Hematopoietic multipotent progenitor cell treated with erythropoietin and hydrocortisone succinate and interleukin-3 and kit ligand, for 17 days (in vitro differentiated cells): Measurements from ENCODE around the gene LINGO1.

Experiments
- DNase-seq: peaks from one replicate; pipeline ENCODE4 v3.0.0-alpha.2; 2015; ENCODE audit warnings: low spot score

Gene LINGO1

GRCh38 chr15:77596821-77597803 lies 35.6 kb downstream of the LINGO1 start:
- no peak for DNase-seq

- no peak for DNase-seq
Measured at GRCh38 chr15:77595231-77595630, 37.5 kb downstream of the LINGO1 start.

- no peak for DNase-seq
Measured at GRCh38 chr15:77592758-77593157, 40.0 kb downstream of the LINGO1 start.

GRCh38 chr15:77591968-77592613 lies 40.6 kb downstream of the LINGO1 start:
- no peak for DNase-seq

- DNase-seq: no peak
Measured at GRCh38 chr15:77589839-77590238, 42.9 kb downstream of the LINGO1 start.

GRCh38 chr15:77588126-77588525 lies 44.6 kb downstream of the LINGO1 start:
- no peak for DNase-seq

- no peak for DNase-seq
Measured at GRCh38 chr15:77584691-77585090, 48.0 kb downstream of the LINGO1 start.

GRCh38 chr15:77584201-77584600 lies 48.5 kb downstream of the LINGO1 start:
- DNase-seq: no peak

GRCh38 chr15:77582763-77583162 lies 49.9 kb downstream of the LINGO1 start:
- DNase-seq: no peak

- DNase-seq: no peak
Measured at GRCh38 chr15:77581896-77582569, 50.7 kb downstream of the LINGO1 start.

GRCh38 chr15:77580996-77581682 lies 51.6 kb downstream of the LINGO1 start:
- no peak for DNase-seq

- DNase-seq: no peak
Measured at GRCh38 chr15:77579498-77580188, 53.1 kb downstream of the LINGO1 start.

GRCh38 chr15:77578641-77579372 lies 53.9 kb downstream of the LINGO1 start:
- DNase-seq: no peak

- DNase-seq: no peak
Measured at GRCh38 chr15:77577366-77577950, 55.3 kb downstream of the LINGO1 start.

GRCh38 chr15:77576538-77576937 lies 56.2 kb downstream of the LINGO1 start:
- DNase-seq: no peak

GRCh38 chr15:77575203-77575934 lies 57.3 kb downstream of the LINGO1 start:
- DNase-seq: no peak

GRCh38 chr15:77574521-77575202 lies 58.0 kb downstream of the LINGO1 start:
- no peak for DNase-seq

- DNase-seq: no peak
Measured at GRCh38 chr15:77573802-77574201, 58.9 kb downstream of the LINGO1 start.

- DNase-seq: no peak
Measured at GRCh38 chr15:77572186-77572585, 60.5 kb downstream of the LINGO1 start.
